Adrenal gland (tissue), 12 donors: ENCODE data around the gene RAPGEF2. TPM values are rescaled to one million over a fixed set of nuclear protein-coding genes. Genes with fewer than 3 reads are reported as not detected.

Experiments
- DNase-seq, 7 donors: peaks; one replicate each; pipeline ENCODE4 v3.0.0-alpha.2; 2019 to 2020
- H3K27ac ChIP-seq, 5 donors: fragments of 200-600 bp; sonication (generic) in 4 of 5; 1 replicate in 3 of 5; 2 replicates in 2 of 5; pipeline versions ENCODE4 v1.5.1 to v1.8.0; 2016 to 2020; ENCODE audit warnings: mild to moderate bottlenecking in 1 of 5
- H3K27me3 ChIP-seq: fragments of 200-600 bp; 2 replicates; pipeline ENCODE4 v1.8.0; 2021
- H3K36me3 ChIP-seq, 2 donors: fragments of 200-600 bp; replicated peaks in 1 of 2; 1 replicate in 1 of 2; 2 replicates in 1 of 2; pipeline versions ENCODE4 v1.5.1 to v1.8.0; 2018 to 2022
- H3K4me1 ChIP-seq, 2 donors: fragments of 200-600 bp; replicated peaks in 1 of 2; 1 replicate in 1 of 2; 2 replicates in 1 of 2; pipeline versions ENCODE4 v1.5.1 to v1.8.0; 2018 to 2021
- H3K4me3 ChIP-seq, 4 donors: fragments of 200-600 bp; sonication (generic) in 3 of 4; one replicate each; pipeline ENCODE4 v1.5.1; 2016 to 2018
- H3K9me3 ChIP-seq, 3 donors: fragments of 200-600 bp; sonication (generic) in 1 of 3; replicated peaks in 1 of 3; 1 replicate in 2 of 3; 2 replicates in 1 of 3; pipeline versions ENCODE4 v1.5.1 to v1.8.0; 2016 to 2021
- CTCF ChIP-seq, 6 experiments: fragments of 450-650 bp in 4 of 6; fragments of 200-600 bp in 2 of 6; sonication (generic) in 1 of 6; IDR thresholded peaks; 1 replicate in 5 of 6; 2 replicates in 1 of 6; pipeline versions ENCODE4 v1.5.1 to v1.8.0; 2016 to 2021; ENCODE audit warnings: antibody characterized with exemption in 6 of 6, mild to moderate bottlenecking in 2 of 6, moderate library complexity in 1 of 6
- POLR2A ChIP-seq, 2 donors: fragments of 450-650 bp; IDR thresholded peaks; one replicate each; pipeline ENCODE4 v1.6.1; 2017; ENCODE audit warnings: antibody characterized with exemption in 2 of 2, mild to moderate bottlenecking in 2 of 2, moderate library complexity in 1 of 2
- WGBS, 4 donors: extraction: QIAGEN DNeasy Blood & Tissue Kit in 2 of 4; methylation state at CpG; one replicate each; pipeline versions ENCODE4 v1.1.5 to v1.1.7; 2013 to 2017; 5-methylcytosine and 5-hydroxymethylcytosine counted together
- intact Hi-C, 2 donors: fragments of 100-400 bp; cut with DNase I; formaldehyde crosslinking; loops; one replicate each; pipeline versions ENCODE4 v1.14.1 to v1.15.0; 2022 to 2023
- polyA plus RNA-seq, 3 donors: library from polyadenylated mRNA; stranded (reverse); fragments of 200-250 nt in 2 of 3; fragments of 350-450 nt in 1 of 3; fragmentation: Illumina TruSeq in 1 of 3; extraction: RNeasy Lipid Tissue Mini Kit (QIAGEN cat#74804) in 1 of 3; gene quantifications; one replicate each; pipeline ENCODE4 v1.2.3, GENCODE V29; 2013 to 2014
- total RNA-seq, 9 donors: library from RNA; depleted of rRNA in 4 of 9; stranded (reverse); fragments of >200 nt in 4 of 9; fragments of 120-200 nt in 1 of 9; fragmentation: NEBNext Ultra II Directional in 1 of 9; extraction: Animal tissue kit (Norgen Biotek cat#: 25700) in 1 of 9; gene quantifications; one replicate each; pipeline versions ENCODE4 v1.1.0 to v1.2.4, GENCODE V29; 2013 to 2023
- donor health status: healthy with polysubstance abuse.
- donor health status: Bipolar disorder and iron deficiency.
- donor health status: DM: yes; HTN: yes; CAD: no.
- donor health status: DM: no; HTN: no; CAD: no.
- donor health status: DM: no; HTN: no; CAD: no.
- donor health status: DM: yes; HTN: yes; CAD: no.

Gene RAPGEF2
- total and polyA plus RNA-seq, 12 donors, result 5.2 to 53.9 (median 25.3) TPM

DNA sequence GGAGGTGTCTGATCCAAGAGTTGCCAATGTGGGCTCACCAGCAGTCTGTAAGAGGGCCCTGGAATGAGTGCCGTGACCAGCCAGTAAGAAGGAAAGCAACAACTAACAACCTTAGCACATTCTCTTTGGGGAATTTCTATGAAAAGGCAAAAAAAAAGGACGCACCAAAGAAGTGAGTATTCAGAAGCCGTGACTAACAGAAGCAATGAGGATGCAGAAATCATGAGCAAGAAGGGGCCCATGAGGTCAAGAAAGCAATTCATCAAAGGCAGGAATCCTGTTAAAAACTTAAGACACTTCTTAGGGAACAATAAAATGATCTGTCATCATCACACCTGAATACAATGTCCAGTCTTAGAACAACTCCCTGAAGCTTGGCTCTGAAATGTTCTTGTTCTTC lies 260.5 kb downstream of the RAPGEF2 start:
- Histone ChIP-seq H3K9me3 (no peaks in the 10 kb centered on the region), H3K4me3 (no peak overlapping the region), H3K27ac (no peak overlapping the region), H3K4me1 (peaks cover 0 to 7% of the 10 kb centered on the region in 2 donors), H3K27me3 (no peaks in the 10 kb centered on the region), H3K36me3 (no peaks in the 10 kb centered on the region)
- TF ChIP-seq CTCF (IDR thresholded peaks at IDR 0.05) (no peak), POLR2A (IDR thresholded peaks at IDR 0.05) (no peak)
- intact Hi-C loops, result no loop called here
- no peak for DNase-seq
- 91 to 96% (median 94%) methylated on average over 3 of the region's 3 CpGs for WGBS, 4 donors

GRCh38 chr4:159366966-159367780 lies 264.3 kb downstream of the RAPGEF2 start:
- Histone ChIP-seq H3K36me3 (no peaks in the 10 kb centered on the region), H3K27ac (no peak overlapping the region), H3K4me3 (peak overlapping the region in 1 of 4 donors; percentile 14), H3K9me3 (no peaks in the 10 kb centered on the region), H3K27me3 (no peaks in the 10 kb centered on the region), H3K4me1 (peaks cover 0 to 7% of the 10 kb centered on the region in 2 donors)
- no peak for TF ChIP-seq POLR2A (IDR thresholded peaks at IDR 0.05)
- TF ChIP-seq CTCF (IDR thresholded peaks at IDR 0.05), result no peak
- intact Hi-C loops, result no loop called here
- DNase-seq, result peak in 3 of 7 donors; percentile 17 to 32 (median 20)
- WGBS, 4 donors, result 48 to 54% (median 53%) methylated on average over 9 of the region's 9 CpGs

- Histone ChIP-seq H3K27ac (no peak overlapping the region), H3K36me3 (no peaks in the 10 kb centered on the region), H3K9me3 (no peaks in the 10 kb centered on the region), H3K27me3 (no peaks in the 10 kb centered on the region), H3K4me1 (peaks cover 0 to 7% of the 10 kb centered on the region in 2 donors), H3K4me3 (no peak overlapping the region)
- no peak for DNase-seq
- WGBS, 4 donors, result 51 to 61% (median 57%) methylated on average over 2 of the region's 2 CpGs
- intact Hi-C loops, result no loop called here
- TF ChIP-seq POLR2A (IDR thresholded peaks at IDR 0.05), result no peak
- TF ChIP-seq CTCF (IDR thresholded peaks at IDR 0.05), result no peak
These were observed 264.9 kb downstream of the RAPGEF2 start for GRCh38 chr4:159367781-159368080.

DNA sequence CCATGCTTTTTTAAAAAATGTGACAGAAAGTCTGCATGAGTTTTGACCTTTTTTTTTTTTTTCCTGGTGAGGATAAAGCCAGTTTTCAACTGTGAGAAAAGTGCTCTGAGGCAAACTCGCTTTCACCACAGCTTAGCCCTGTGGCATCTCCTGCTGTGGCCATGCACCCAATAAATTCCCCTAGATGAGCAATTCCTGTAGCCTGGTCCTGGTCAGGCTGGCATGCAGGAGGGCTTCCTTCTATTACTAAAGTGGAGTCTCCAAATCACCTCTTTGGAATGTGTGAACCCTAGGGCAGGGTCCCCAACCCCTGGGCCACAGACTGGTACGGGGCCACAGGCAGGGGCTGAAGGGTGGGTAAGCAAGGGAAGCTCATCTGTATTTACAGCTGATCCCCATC lies 265.4 kb downstream of the RAPGEF2 start:
- Histone ChIP-seq H3K27ac (no peak overlapping the region), H3K9me3 (no peaks in the 10 kb centered on the region), H3K4me1 (peaks cover 0 to 7% of the 10 kb centered on the region in 2 donors), H3K4me3 (no peak overlapping the region), H3K27me3 (no peaks in the 10 kb centered on the region), H3K36me3 (no peaks in the 10 kb centered on the region)
- TF ChIP-seq CTCF (IDR thresholded peaks at IDR 0.05), result no peak
- intact Hi-C loops, result no loop called here
- 84 to 98% (median 92%) methylated on average over 2 of the region's 2 CpGs for WGBS, 4 donors
- DNase-seq, result no peak
